Measurements from ENCODE around the gene RNF213.
"Not testable (repeated sequence)": the region's sequence is repeated elsewhere in the genome, so short reads cannot be mapped to it uniquely, and the experiment has no call there.

Gene RNF213

GRCh38 chr17:80274331-80274730 lies 13.7 kb downstream of the RNF213 start:
- no peak for DNase-seq

- DNase-seq, result no peak
Measured at GRCh38 chr17:80274871-80275449, 14.3 kb downstream of the RNF213 start.

GRCh38 chr17:80275857-80276256 lies 15.2 kb downstream of the RNF213 start:
- DNase-seq, result not testable (repeated sequence)

- no peak for DNase-seq
Measured at GRCh38 chr17:80277751-80278671, 17.4 kb downstream of the RNF213 start.

- DNase-seq, result peak; percentile 28
Measured at GRCh38 chr17:80279895-80280294, 19.2 kb downstream of the RNF213 start.

- DNase-seq, result no peak
Measured at GRCh38 chr17:80281516-80281915, 20.9 kb downstream of the RNF213 start.

- no peak for DNase-seq
Measured at GRCh38 chr17:80283116-80283852, 22.6 kb downstream of the RNF213 start.

GRCh38 chr17:80284631-80285030 lies 24.0 kb downstream of the RNF213 start:
- no peak for DNase-seq

GRCh38 chr17:80285237-80285920 lies 24.7 kb downstream of the RNF213 start:
- DNase-seq, result no peak

- DNase-seq, result no peak
Measured at GRCh38 chr17:80286638-80286960, 25.9 kb downstream of the RNF213 start.

GRCh38 chr17:80287038-80287437 lies 26.4 kb downstream of the RNF213 start:
- no peak for DNase-seq

GRCh38 chr17:80287806-80288567 lies 27.3 kb downstream of the RNF213 start:
- no peak for DNase-seq

- no peak for DNase-seq
Measured at GRCh38 chr17:80289616-80290015, 29.0 kb downstream of the RNF213 start.

- DNase-seq, result no peak
Measured at GRCh38 chr17:80290156-80290555, 29.5 kb downstream of the RNF213 start.

GRCh38 chr17:80291260-80291659 lies 30.6 kb downstream of the RNF213 start:
- DNase-seq, result no peak

GRCh38 chr17:80291691-80292487 lies 31.2 kb downstream of the RNF213 start:
- DNase-seq, result no peak

- no peak for DNase-seq
Measured at GRCh38 chr17:80292521-80292971, 31.9 kb downstream of the RNF213 start.

GRCh38 chr17:80294210-80294609 lies 33.6 kb downstream of the RNF213 start:
- no peak for DNase-seq

GRCh38 chr17:80294653-80295052 lies 34.0 kb downstream of the RNF213 start:
- no peak for DNase-seq

GRCh38 chr17:80295146-80295545 lies 34.5 kb downstream of the RNF213 start:
- no peak for DNase-seq

- DNase-seq, result no peak
Measured at GRCh38 chr17:80295559-80295958, 34.9 kb downstream of the RNF213 start.

Data from fibroblast of upper back skin (primary cell).